Measurements from ENCODE around the gene UMPS.
"Not testable (repeated sequence)": the region's sequence is repeated elsewhere in the genome, so short reads cannot be mapped to it uniquely, and the experiment has no call there.

UMPS gene

DNA sequence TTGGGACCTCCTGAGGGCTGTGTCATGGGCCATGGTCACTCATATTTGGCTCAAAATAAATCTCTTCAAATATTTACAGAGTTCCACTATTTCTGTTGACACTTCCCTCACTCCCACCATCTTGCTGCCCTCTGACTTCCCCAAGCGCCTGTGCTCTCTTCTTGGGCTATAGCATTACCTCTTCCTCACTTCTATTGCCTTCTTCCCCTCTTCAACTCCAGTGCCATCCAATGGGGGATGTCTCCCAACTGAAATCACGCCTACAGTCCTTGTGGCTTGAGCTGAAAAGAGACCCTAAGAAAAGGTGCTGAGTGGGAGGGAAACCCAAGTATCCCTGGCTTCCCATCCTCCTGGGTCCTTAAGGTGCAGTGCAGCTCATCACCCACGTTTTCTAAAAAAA, 21.8 kb downstream of the UMPS start:
- TF ChIP-seq, protein P1, sequence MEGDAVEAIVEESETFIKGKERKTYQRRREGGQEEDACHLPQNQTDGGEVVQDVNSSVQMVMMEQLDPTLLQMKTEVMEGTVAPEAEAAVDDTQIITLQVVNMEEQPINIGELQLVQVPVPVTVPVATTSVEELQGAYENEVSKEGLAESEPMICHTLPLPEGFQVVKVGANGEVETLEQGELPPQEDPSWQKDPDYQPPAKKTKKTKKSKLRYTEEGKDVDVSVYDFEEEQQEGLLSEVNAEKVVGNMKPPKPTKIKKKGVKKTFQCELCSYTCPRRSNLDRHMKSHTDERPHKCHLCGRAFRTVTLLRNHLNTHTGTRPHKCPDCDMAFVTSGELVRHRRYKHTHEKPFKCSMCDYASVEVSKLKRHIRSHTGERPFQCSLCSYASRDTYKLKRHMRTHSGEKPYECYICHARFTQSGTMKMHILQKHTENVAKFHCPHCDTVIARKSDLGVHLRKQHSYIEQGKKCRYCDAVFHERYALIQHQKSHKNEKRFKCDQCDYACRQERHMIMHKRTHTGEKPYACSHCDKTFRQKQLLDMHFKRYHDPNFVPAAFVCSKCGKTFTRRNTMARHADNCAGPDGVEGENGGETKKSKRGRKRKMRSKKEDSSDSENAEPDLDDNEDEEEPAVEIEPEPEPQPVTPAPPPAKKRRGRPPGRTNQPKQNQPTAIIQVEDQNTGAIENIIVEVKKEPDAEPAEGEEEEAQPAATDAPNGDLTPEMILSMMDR (IDR thresholded peaks at IDR 0.05), result no peak
- Histone ChIP-seq H3K27me3 (no peaks in the 10 kb centered on the region), H3K4me3 (ENCODE audit: low read depth in 1 of 2, low read length in 1 of 2) (no peak overlapping the region), H3K4me1 (ENCODE audit: control insufficient read depth in 1 of 2, insufficient read depth in 1 of 2, low read depth in 1 of 2, low read length in 1 of 2) (no peaks in the 10 kb centered on the region), H3K9me3 (no peaks in the 10 kb centered on the region), H3K27ac (no peak overlapping the region), H3K36me3 (no peaks in the 10 kb centered on the region)

DNA sequence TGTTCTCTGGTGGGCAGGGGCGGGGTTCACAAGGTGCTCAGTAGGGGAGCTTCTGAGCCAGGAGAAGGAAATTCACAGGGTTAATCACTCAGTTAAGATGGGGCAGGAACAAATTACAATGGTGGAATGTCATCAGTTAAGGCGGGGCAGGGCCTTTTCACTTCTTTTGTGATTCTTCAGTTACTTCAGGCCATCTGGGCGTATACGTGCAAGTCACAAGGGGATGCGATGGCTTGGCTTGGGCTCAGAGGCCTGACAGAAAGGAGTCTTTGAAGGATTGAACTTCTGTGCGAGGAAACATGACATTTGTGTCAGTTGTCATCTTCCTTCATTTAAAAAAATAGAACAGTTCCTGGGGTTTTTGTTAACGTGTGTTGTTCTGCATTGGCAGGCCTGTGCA, 27.7 kb downstream of the UMPS start:
- not testable (repeated sequence) for H3K27ac ChIP-seq; H3K4me1 ChIP-seq (ENCODE audit: control insufficient read depth in 1 of 2, insufficient read depth in 1 of 2, low read depth in 1 of 2, low read length in 1 of 2); H3K27me3 ChIP-seq; H3K36me3 ChIP-seq; H3K4me3 ChIP-seq (ENCODE audit: low read depth in 1 of 2, low read length in 1 of 2); H3K9me3 ChIP-seq

DNA sequence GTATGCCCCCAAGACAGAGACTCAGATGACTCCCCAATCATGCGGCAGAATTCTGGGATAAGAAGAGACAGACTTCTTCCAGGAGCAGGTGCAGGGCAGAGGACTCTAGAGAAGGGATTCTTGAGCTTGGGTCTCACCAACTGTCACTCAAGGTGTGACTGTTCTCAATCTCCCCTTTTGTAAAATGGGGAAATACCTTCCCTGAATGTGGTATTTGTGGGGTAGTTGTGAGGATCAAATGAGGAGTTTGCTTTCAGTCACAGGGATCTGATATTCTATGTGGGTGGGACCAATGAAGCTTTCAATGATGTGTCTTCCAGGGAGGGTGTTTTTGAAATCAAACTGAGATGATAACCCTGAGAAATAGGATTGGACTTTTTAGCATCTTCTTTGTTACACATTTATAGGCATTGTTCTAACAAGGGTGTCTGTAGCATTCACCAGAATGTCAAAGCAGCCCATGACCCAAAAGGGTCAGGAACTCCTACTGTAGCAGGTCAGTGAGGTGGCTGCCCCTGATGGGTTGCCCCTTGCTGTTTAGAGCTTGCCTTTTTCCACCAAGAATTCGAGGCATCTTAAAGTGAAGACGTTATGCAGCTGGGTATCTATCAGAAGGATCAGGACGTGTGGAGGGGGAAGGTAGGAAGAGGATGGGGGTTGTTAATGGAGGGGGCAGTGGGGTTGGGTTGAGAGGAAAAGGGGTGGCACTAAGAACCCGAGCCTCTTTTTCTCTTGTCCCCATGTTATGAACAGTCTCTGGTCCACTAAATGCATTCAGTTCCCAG, 28.8 kb downstream of the UMPS start:
- Histone ChIP-seq H3K36me3 (no peaks in the 10 kb centered on the region), H3K27me3 (no peaks in the 10 kb centered on the region), H3K4me3 (ENCODE audit: low read depth in 1 of 2, low read length in 1 of 2) (no peak overlapping the region), H3K4me1 (ENCODE audit: control insufficient read depth in 1 of 2, insufficient read depth in 1 of 2, low read depth in 1 of 2, low read length in 1 of 2) (peaks cover 4% of the 10 kb centered on the region in 2 experiments), H3K9me3 (no peaks in the 10 kb centered on the region), H3K27ac (no peak overlapping the region)
- TF ChIP-seq, protein P1 (IDR thresholded peaks at IDR 0.05), result no peak

DNA sequence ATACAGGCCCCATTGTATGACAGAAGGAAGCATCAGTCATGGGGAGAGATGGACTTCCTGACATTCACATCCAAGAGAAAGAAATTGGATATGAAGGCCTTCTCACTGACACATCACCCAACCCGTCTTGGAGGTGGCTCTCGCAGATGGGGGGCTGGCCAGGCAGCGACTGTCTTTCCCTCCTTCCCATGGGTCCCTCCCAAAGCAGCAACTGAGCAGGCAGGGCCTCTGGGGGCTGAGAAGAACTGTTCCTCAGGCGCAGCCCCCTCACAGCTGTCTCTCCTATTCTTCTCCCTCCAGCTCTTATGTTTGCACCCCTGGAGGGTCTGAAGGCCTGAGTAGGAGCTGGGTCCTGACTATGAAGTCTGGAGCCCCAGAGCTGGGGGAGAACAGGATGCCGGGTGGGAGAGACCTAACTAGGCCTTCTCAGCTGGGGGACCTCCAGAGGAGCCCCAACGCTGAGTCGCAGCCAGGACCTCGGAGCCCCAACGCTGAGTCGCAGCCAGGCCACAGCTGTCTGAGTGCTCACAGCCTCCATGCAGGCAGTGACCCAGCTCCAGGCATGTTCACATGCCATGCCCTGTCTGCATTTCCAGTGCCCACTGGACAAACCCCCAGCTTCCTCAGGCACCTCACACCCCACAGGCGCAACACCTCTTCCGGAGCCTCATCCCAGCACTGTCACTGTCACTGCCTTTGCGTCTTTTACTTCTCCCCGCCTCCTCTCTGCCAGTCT, 29.6 kb downstream of the UMPS start:
- no peak overlapping the region for H3K4me3 ChIP-seq (ENCODE audit: low read depth in 1 of 2, low read length in 1 of 2)

DNA sequence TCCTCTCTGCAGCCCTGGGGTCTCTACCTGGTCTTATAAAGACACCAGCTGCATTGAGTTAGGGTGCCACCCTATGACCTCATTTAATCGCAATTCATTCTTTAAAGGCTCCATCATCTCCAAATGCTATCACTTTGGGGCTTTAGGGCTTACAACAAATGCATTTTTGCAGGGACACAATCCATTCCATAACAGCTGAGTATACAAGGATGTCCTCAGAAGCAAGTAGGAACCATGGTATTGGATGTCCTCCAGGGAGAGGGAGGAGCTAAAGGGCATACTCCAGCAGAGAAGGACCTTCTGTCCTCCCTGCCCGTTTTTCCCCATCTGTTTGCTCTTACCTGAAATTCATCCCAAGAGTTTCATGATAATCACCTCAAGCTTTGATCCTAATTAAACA, 30.3 kb downstream of the UMPS start:
- H3K4me3 ChIP-seq (ENCODE audit: low read depth in 1 of 2, low read length in 1 of 2), result no peak overlapping the region
- no peak overlapping the region for H3K27ac ChIP-seq
- H3K27me3 ChIP-seq, result no peaks in the 10 kb centered on the region
- H3K36me3 ChIP-seq, result no peaks in the 10 kb centered on the region
- peaks cover 4% of the 10 kb centered on the region in 2 experiments for H3K4me1 ChIP-seq (ENCODE audit: control insufficient read depth in 1 of 2, insufficient read depth in 1 of 2, low read depth in 1 of 2, low read length in 1 of 2)
- no peaks in the 10 kb centered on the region for H3K9me3 ChIP-seq
- TF ChIP-seq, protein P1 (IDR thresholded peaks at IDR 0.05), result no peak

More for the DNA sequence above, 29.6 kb downstream of the UMPS start:
- no peaks in the 10 kb centered on the region for H3K9me3 ChIP-seq
- H3K27me3 ChIP-seq, result no peaks in the 10 kb centered on the region
- TF ChIP-seq, protein P1 (IDR thresholded peaks at IDR 0.05), result no peak
- no peak overlapping the region for H3K27ac ChIP-seq
- no peaks in the 10 kb centered on the region for H3K36me3 ChIP-seq
- H3K4me1 ChIP-seq (ENCODE audit: control insufficient read depth in 1 of 2, insufficient read depth in 1 of 2, low read depth in 1 of 2, low read length in 1 of 2), result peaks cover 4% of the 10 kb centered on the region in 2 experiments

DNA sequence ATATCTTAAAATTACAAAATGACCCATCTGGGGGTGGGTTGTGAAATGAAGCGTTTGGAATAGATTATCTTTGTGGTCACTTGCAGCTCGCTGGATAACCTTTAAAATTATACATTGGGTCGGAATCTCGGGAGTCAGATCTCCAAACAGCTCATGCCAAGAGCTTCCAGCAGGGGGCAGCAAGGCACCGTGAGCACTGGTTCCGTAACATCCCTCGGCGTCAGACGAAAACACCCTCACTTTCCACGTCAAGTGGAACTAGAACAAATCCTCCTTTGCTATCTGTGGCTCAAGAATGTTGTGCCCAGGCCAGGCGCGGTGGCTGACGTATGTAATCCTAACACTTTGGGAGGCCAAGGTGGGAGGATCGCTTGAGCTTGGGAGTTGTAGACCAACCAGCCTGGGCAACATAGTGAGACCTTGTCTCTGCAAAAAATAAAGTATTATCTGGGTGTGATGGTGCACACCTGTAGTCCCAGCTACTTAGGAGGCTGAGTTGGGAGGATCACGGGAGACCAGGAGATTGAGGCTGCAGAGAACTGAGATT, 31.1 kb downstream of the UMPS start:
- no peaks in the 10 kb centered on the region for H3K36me3 ChIP-seq
- H3K4me3 ChIP-seq (ENCODE audit: low read depth in 1 of 2, low read length in 1 of 2), result no peak overlapping the region
- H3K27me3 ChIP-seq, result no peaks in the 10 kb centered on the region
- H3K4me1 ChIP-seq (ENCODE audit: control insufficient read depth in 1 of 2, insufficient read depth in 1 of 2, low read depth in 1 of 2, low read length in 1 of 2), result peaks cover 4% of the 10 kb centered on the region in 2 experiments
- no peak overlapping the region for H3K27ac ChIP-seq
- no peaks in the 10 kb centered on the region for H3K9me3 ChIP-seq
- TF ChIP-seq, protein P1 (IDR thresholded peaks at IDR 0.05), result peak; percentile 68
